HepG2 (cell line): ENCODE results near the gene POLR3K. TPM values are rescaled to one million over a fixed set of nuclear protein-coding genes. Genes with fewer than 3 reads are reported as not detected.

Source experiments
- ARID2 ChIP-seq: sonication (generic); formaldehyde crosslinking; IDR thresholded peaks from 2 replicates; pipeline ENCODE4 v1.8.1; 2022; ENCODE audit warnings: mild to moderate bottlenecking, missing genetic modification reagents, borderline replicate concordance
- CREM ChIP-seq, 2 experiments: sonication (generic) in 1 of 2; formaldehyde crosslinking in 1 of 2; IDR thresholded peaks; 2 replicates each; pipeline versions ENCODE4 v1.4.0 to v1.6.1; 2016 to 2020; ENCODE audit warnings: antibody characterized with exemption in 1 of 2, mild to moderate bottlenecking in 1 of 2, missing genetic modification reagents in 1 of 2
- EP300 ChIP-seq, 3 experiments: sonication (generic) in 1 of 3; formaldehyde crosslinking in 1 of 3; IDR thresholded peaks; 2 replicates each; pipeline versions ENCODE4 v1.5.1 to v1.6.1; 2011 to 2020; ENCODE audit warnings: low read depth in 2 of 3, low read length in 2 of 3, borderline replicate concordance in 1 of 3, improper control_type of control experiment in 1 of 3, mild to moderate bottlenecking in 1 of 3, missing genetic modification reagents in 1 of 3, moderate library complexity in 1 of 3
- FOXM1 ChIP-seq: sonication (generic); formaldehyde crosslinking; IDR thresholded peaks from 2 replicates; pipeline ENCODE4 v1.5.0; 2020; ENCODE audit warnings: missing genetic modification reagents
- KLF13 ChIP-seq: sonication (generic); formaldehyde crosslinking; IDR thresholded peaks from 2 replicates; pipeline ENCODE4 v1.4.0; 2020; ENCODE audit warnings: mild to moderate bottlenecking, missing genetic modification reagents
- MAF1 ChIP-seq: sonication (generic); formaldehyde crosslinking; IDR thresholded peaks from 2 replicates; pipeline ENCODE4 v1.5.0; 2020; ENCODE audit warnings: missing genetic modification reagents, borderline replicate concordance
- MEIS1 ChIP-seq: sonication (generic); formaldehyde crosslinking; IDR thresholded peaks from 2 replicates; pipeline ENCODE4 v1.9.0; 2021; ENCODE audit warnings: mild to moderate bottlenecking, missing genetic modification reagents, moderate library complexity, borderline replicate concordance
- MTA3 ChIP-seq: sonication (generic); formaldehyde crosslinking; IDR thresholded peaks from 2 replicates; pipeline ENCODE4 v1.4.0; 2020; ENCODE audit warnings: missing genetic modification reagents
- MYC ChIP-seq: sonication (generic); formaldehyde crosslinking; IDR thresholded peaks from 2 replicates; pipeline ENCODE4 v1.9.0; 2021; ENCODE audit warnings: missing genetic modification reagents, borderline replicate concordance
- NAIF1 ChIP-seq: sonication (generic); formaldehyde crosslinking; IDR thresholded peaks from 2 replicates; pipeline ENCODE4 v1.5.0; 2020; ENCODE audit warnings: mild to moderate bottlenecking, missing genetic modification reagents, borderline replicate concordance
- NCOA2 ChIP-seq: sonication (generic); formaldehyde crosslinking; IDR thresholded peaks from 2 replicates; pipeline ENCODE4 v1.8.0; 2022; ENCODE audit warnings: inconsistent platforms
- NFE2L1 ChIP-seq: sonication (generic); formaldehyde crosslinking; IDR thresholded peaks from 2 replicates; pipeline ENCODE4 v1.4.0; 2020; ENCODE audit warnings: missing genetic modification reagents, mild to moderate bottlenecking, borderline replicate concordance
- SIX1 ChIP-seq: sonication (generic); formaldehyde crosslinking; IDR thresholded peaks from 2 replicates; pipeline ENCODE4 v1.4.0; 2020; ENCODE audit warnings: missing genetic modification reagents, borderline replicate concordance
- ZMYM2 ChIP-seq: sonication (generic); formaldehyde crosslinking; IDR thresholded peaks from 2 replicates; pipeline ENCODE4 v1.8.0; 2022; ENCODE audit warnings: mild to moderate bottlenecking, missing genetic modification reagents
- ZNF121 ChIP-seq: sonication (generic); formaldehyde crosslinking; IDR thresholded peaks from 2 replicates; pipeline ENCODE4 v1.5.0; 2020; ENCODE audit warnings: mild to moderate bottlenecking, missing genetic modification reagents
- ZNF234 ChIP-seq: sonication (generic); formaldehyde crosslinking; conservative IDR thresholded peaks from 2 replicates; pipeline ENCODE4 v1.5.1; 2020; ENCODE audit warnings: mild to moderate bottlenecking, missing genetic modification reagents
- ZNF329 ChIP-seq: sonication (generic); formaldehyde crosslinking; IDR thresholded peaks from 2 replicates; pipeline ENCODE4 v1.9.0; 2021; ENCODE audit warnings: low read depth, mild to moderate bottlenecking, missing genetic modification reagents
- ZNF644 ChIP-seq: IDR thresholded peaks from 2 replicates; pipeline ENCODE4 v1.6.1; 2016; ENCODE audit warnings: low read depth
- polyA plus RNA-seq, 8 experiments: library from polyadenylated mRNA; depleted of rRNA in 3 of 8; stranded (reverse) in 7 of 8; unstranded in 1 of 8; fragments of >200 nt; fragmentation: Illumina TruSeq in 4 of 8; extraction: Trizol in 4 of 8; gene quantifications; 2 replicates each; pipeline versions ENCODE4 v1.2.1 to v1.2.3, GENCODE V29; 2011 to 2016; ENCODE audit warnings: low read depth in 4 of 8, missing spikeins in 1 of 8, mixed read lengths in 1 of 8; ENCODE audit not compliant: insufficient read depth in 1 of 8
- total RNA-seq, 5 experiments: library from RNA; depleted of rRNA; stranded (reverse); fragments of >200 nt; fragmentation: Illumina TruSeq; extraction: Trizol; gene quantifications; 2 replicates each; pipeline ENCODE4 v1.2.3, GENCODE V29; 2016; ENCODE audit warnings: low read depth in 1 of 5
- TF ChIP-seq, protein P1 (sequence below): sonication (generic); formaldehyde crosslinking; IDR thresholded peaks from 2 replicates; pipeline ENCODE4 v1.4.0; 2020; ENCODE audit warnings: missing genetic modification reagents
- TF ChIP-seq, protein P2 (sequence below): sonication (generic); formaldehyde crosslinking; IDR thresholded peaks from 2 replicates; pipeline ENCODE4 v1.4.0; 2020; ENCODE audit warnings: missing genetic modification reagents, borderline replicate concordance
- TF ChIP-seq, protein P3 (sequence below): sonication (generic); formaldehyde crosslinking; IDR thresholded peaks from 2 replicates; pipeline ENCODE4 v1.4.0; 2020; ENCODE audit warnings: missing genetic modification reagents
- TF ChIP-seq, protein P4 (sequence below): IDR thresholded peaks from 2 replicates; pipeline ENCODE4 v1.6.1; 2012; ENCODE audit warnings: low read depth, low read length, improper control_type of control experiment

POLR3K gene
- total and polyA plus RNA-seq, 2 of the 13 experiments (the other 11 are each of a cell fraction or from before 2014, with no cell fraction given), result 14.8 to 18.8 TPM

DNA sequence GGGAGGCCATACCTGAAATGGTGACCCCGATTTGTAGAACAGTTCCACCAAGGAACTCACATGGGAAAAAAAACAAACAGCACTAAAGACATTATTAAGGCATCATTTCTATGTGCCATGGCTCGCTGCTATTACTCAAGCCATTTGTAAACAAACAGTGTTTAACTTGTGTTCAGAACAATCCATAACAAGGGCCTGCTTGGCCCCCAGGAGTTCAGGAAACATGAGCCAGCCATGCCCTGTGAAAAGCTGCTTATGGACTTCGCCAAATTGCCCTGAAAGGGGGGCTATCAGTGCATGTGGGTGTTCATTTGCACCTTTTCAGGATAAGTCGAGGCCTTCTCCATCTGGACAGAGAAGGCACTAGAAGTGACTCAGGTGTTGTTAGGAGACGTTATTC, 8.0 kb downstream of the POLR3K start (continued):
- TF ChIP-seq MTA3 (CRISPR knock-in tag), result no peak
- no peak for TF ChIP-seq NAIF1 (CRISPR knock-in tag)
- peak in 1 of 2 experiments; percentile 18; a peak in 1 of 4 replicates for TF ChIP-seq EP300 (IDR thresholded peaks at IDR 0.05; ENCODE audit: low read depth in 2 of 2, low read length in 2 of 2)
- no peak for TF ChIP-seq EP300 (CRISPR knock-in tag; IDR thresholded peaks at IDR 0.05; ENCODE audit: borderline replicate concordance)
- no peak for TF ChIP-seq ZNF234
- TF ChIP-seq NCOA2 (CRISPR knock-in tag), result peak; percentile 56; the same call in 1 of the 2 replicates
- no peak for TF ChIP-seq MEIS1 (CRISPR knock-in tag)
- no peak for TF ChIP-seq ZMYM2 (CRISPR knock-in tag)
- peak; percentile 41; the same call in 1 of the 2 replicates for TF ChIP-seq ZNF644 (CRISPR knock-in tag)
- TF ChIP-seq NFE2L1 (CRISPR knock-in tag), result no peak
- TF ChIP-seq, protein P1, sequence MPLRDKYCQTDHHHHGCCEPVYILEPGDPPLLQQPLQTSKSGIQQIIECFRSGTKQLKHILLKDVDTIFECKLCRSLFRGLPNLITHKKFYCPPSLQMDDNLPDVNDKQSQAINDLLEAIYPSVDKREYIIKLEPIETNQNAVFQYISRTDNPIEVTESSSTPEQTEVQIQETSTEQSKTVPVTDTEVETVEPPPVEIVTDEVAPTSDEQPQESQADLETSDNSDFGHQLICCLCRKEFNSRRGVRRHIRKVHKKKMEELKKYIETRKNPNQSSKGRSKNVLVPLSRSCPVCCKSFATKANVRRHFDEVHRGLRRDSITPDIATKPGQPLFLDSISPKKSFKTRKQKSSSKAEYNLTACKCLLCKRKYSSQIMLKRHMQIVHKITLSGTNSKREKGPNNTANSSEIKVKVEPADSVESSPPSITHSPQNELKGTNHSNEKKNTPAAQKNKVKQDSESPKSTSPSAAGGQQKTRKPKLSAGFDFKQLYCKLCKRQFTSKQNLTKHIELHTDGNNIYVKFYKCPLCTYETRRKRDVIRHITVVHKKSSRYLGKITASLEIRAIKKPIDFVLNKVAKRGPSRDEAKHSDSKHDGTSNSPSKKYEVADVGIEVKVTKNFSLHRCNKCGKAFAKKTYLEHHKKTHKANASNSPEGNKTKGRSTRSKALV (CRISPR knock-in tag), result no peak
- peak; percentile 24; the same call in 1 of the 2 replicates for TF ChIP-seq MYC
- no peak for TF ChIP-seq MAF1 (CRISPR knock-in tag)
- TF ChIP-seq CREM (IDR thresholded peaks at IDR 0.05), result no peak
- TF ChIP-seq CREM (CRISPR knock-in tag; IDR thresholded peaks at IDR 0.05), result no peak
- TF ChIP-seq, protein P2, sequence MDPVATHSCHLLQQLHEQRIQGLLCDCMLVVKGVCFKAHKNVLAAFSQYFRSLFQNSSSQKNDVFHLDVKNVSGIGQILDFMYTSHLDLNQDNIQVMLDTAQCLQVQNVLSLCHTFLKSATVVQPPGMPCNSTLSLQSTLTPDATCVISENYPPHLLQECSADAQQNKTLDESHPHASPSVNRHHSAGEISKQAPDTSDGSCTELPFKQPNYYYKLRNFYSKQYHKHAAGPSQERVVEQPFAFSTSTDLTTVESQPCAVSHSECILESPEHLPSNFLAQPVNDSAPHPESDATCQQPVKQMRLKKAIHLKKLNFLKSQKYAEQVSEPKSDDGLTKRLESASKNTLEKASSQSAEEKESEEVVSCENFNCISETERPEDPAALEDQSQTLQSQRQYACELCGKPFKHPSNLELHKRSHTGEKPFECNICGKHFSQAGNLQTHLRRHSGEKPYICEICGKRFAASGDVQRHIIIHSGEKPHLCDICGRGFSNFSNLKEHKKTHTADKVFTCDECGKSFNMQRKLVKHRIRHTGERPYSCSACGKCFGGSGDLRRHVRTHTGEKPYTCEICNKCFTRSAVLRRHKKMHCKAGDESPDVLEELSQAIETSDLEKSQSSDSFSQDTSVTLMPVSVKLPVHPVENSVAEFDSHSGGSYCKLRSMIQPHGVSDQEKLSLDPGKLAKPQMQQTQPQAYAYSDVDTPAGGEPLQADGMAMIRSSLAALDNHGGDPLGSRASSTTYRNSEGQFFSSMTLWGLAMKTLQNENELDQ (CRISPR knock-in tag), result no peak
- TF ChIP-seq, protein P3, sequence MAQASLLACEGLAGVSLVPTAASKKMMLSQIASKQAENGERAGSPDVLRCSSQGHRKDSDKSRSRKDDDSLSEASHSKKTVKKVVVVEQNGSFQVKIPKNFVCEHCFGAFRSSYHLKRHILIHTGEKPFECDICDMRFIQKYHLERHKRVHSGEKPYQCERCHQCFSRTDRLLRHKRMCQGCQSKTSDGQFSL (CRISPR knock-in tag), result no peak
- no peak for TF ChIP-seq ARID2 (CRISPR knock-in tag)
- TF ChIP-seq, protein P4, sequence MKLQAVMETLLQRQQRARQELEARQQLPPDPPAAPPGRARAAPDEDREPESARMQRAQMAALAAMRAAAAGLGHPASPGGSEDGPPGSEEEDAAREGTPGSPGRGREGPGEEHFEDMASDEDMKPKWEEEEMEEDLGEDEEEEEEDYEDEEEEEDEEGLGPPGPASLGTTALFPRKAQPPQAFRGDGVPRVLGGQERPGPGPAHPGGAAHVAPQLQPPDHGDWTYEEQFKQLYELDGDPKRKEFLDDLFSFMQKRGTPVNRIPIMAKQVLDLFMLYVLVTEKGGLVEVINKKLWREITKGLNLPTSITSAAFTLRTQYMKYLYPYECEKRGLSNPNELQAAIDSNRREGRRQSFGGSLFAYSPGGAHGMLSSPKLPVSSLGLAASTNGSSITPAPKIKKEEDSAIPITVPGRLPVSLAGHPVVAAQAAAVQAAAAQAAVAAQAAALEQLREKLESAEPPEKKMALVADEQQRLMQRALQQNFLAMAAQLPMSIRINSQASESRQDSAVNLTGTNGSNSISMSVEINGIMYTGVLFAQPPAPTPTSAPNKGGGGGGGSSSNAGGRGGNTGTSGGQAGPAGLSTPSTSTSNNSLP, result peak; percentile 14; the same call in 1 of the 2 replicates
- TF ChIP-seq KLF13 (CRISPR knock-in tag), result no peak
- peak; percentile 48; the same call in 1 of the 2 replicates for TF ChIP-seq SIX1 (CRISPR knock-in tag)
- TF ChIP-seq ZNF329 (CRISPR knock-in tag), result no peak
- TF ChIP-seq ZNF121, result no peak
- TF ChIP-seq FOXM1 (CRISPR knock-in tag), result no peak
